Measurements from ENCODE around the gene FN1. TPM values are rescaled to one million over a fixed set of nuclear protein-coding genes. Genes with fewer than 3 reads are reported as not detected.

Gene FN1
- total RNA-seq, 1 experiment from 2014 or later: 11.1 TPM

GRCh38 chr2:215422676-215423075, 13.2 kb downstream of the FN1 start:
- Histone ChIP-seq H3K36me3 (ENCODE audit: control insufficient read depth in 1 of 2, insufficient read depth in 2 of 2, low read length in 2 of 2) (no peaks in the 10 kb centered on the region), H3K4me1 (ENCODE audit: control insufficient read depth in 1 of 2, insufficient read depth in 2 of 2, low read length in 2 of 2) (peaks cover 0 to 6% of the 10 kb centered on the region in 2 experiments; a peak in 2 of 4 replicates), H3K27ac (ENCODE audit: low read depth, low read length) (no peak overlapping the region), H3K79me2 (ENCODE audit: insufficient read depth, low read length) (no peaks in the 10 kb centered on the region), H4K20me1 (ENCODE audit: insufficient read depth) (no peaks in the 10 kb centered on the region), H2AFZ (ENCODE audit: low read depth, low read length, poor library complexity, severe bottlenecking) (no peak overlapping the region), H3K4me3 (replicated peaks in 1 of 2; ENCODE audit: low read depth in 1 of 2, low read length in 2 of 2) (no peak overlapping the region), H3K9me3 (ENCODE audit: control insufficient read depth in 1 of 2, insufficient read depth in 1 of 2, low read depth in 1 of 2, low read length in 2 of 2) (no peaks in the 10 kb centered on the region), H3K9ac (ENCODE audit: low read length) (no peak overlapping the region), H3K9me2 (ENCODE audit: insufficient read depth) (no peaks in the 10 kb centered on the region), H3K27me3 (ENCODE audit: insufficient read depth, low read length) (no peaks in the 10 kb centered on the region), H3K4me2 (ENCODE audit: low read length) (no peak overlapping the region)
- CTCF ChIA-PET: no interaction called here
- TF ChIP-seq ZFX (IDR thresholded peaks at IDR 0.05): no peak
- TF ChIP-seq CTCF (IDR thresholded peaks at IDR 0.05 in 2 of 3, conservative IDR thresholded peaks at IDR 0.05 in 1 of 3; ENCODE audit: borderline replicate concordance in 1 of 3, insufficient read depth in 1 of 3, low read depth in 2 of 3, low read length in 2 of 3): no peak
- TF ChIP-seq EGR1 (IDR thresholded peaks at IDR 0.05; ENCODE audit: low read depth): no peak
- TF ChIP-seq SRF (IDR thresholded peaks at IDR 0.05; ENCODE audit: low read depth): no peak
- no peak for TF ChIP-seq CBX3 (IDR thresholded peaks at IDR 0.05; ENCODE audit: low read depth)
- TF ChIP-seq CEBPB (IDR thresholded peaks at IDR 0.05; ENCODE audit: low read depth): no peak
- no peak for TF ChIP-seq ZNF274 (IDR thresholded peaks at IDR 0.05; ENCODE audit: low read depth, low read length)
- TF ChIP-seq SIN3A (IDR thresholded peaks at IDR 0.05; ENCODE audit: low read depth): no peak
- POLR2A ChIA-PET: no interaction called here
- no peak for DNase-seq (ENCODE audit: low read depth, low spot score)
- no peak for ATAC-seq
- no TSS peak for BruUV-seq (replicated peaks)
- intact Hi-C loops (cut with micrococcal nuclease): no loop called here
- RAD21 ChIA-PET (ENCODE audit: low non-redundant PET in 1 of 2, low total read pairs in 2 of 2, uncharacterized antibody in 2 of 2, unreplicated experiment in 2 of 2): no interaction called here

GRCh38 chr2:215421859-215422461, 13.9 kb downstream of the FN1 start:
- Histone ChIP-seq H3K27me3 (ENCODE audit: insufficient read depth, low read length) (no peaks in the 10 kb centered on the region), H2AFZ (ENCODE audit: low read depth, low read length, poor library complexity, severe bottlenecking) (no peak overlapping the region), H3K9me2 (ENCODE audit: insufficient read depth) (no peaks in the 10 kb centered on the region), H4K20me1 (ENCODE audit: insufficient read depth) (no peaks in the 10 kb centered on the region), H3K27ac (ENCODE audit: low read depth, low read length) (no peak overlapping the region), H3K4me1 (ENCODE audit: control insufficient read depth in 1 of 2, insufficient read depth in 2 of 2, low read length in 2 of 2) (peaks cover 0 to 6% of the 10 kb centered on the region in 2 experiments; a peak in 2 of 4 replicates), H3K36me3 (ENCODE audit: control insufficient read depth in 1 of 2, insufficient read depth in 2 of 2, low read length in 2 of 2) (no peaks in the 10 kb centered on the region), H3K9me3 (ENCODE audit: control insufficient read depth in 1 of 2, insufficient read depth in 1 of 2, low read depth in 1 of 2, low read length in 2 of 2) (no peaks in the 10 kb centered on the region), H3K79me2 (ENCODE audit: insufficient read depth, low read length) (no peaks in the 10 kb centered on the region), H3K4me3 (replicated peaks in 1 of 2; ENCODE audit: low read depth in 1 of 2, low read length in 2 of 2) (no peak overlapping the region), H3K9ac (ENCODE audit: low read length) (no peak overlapping the region), H3K4me2 (ENCODE audit: low read length) (no peak overlapping the region)
- no TSS peak for BruUV-seq (replicated peaks)
- CTCF ChIA-PET: no interaction called here
- ATAC-seq (no peak), DNase-seq (ENCODE audit: low read depth, low spot score) (no peak)
- RAD21 ChIA-PET (ENCODE audit: low non-redundant PET in 1 of 2, low total read pairs in 2 of 2, uncharacterized antibody in 2 of 2, unreplicated experiment in 2 of 2): no interaction called here
- POLR2A ChIA-PET: no interaction called here
- no peak for TF ChIP-seq JUND (IDR thresholded peaks at IDR 0.05)
- no peak for TF ChIP-seq SIN3A (IDR thresholded peaks at IDR 0.05; ENCODE audit: low read depth)
- no peak for TF ChIP-seq SP1 (IDR thresholded peaks at IDR 0.05; ENCODE audit: low read depth)
- no peak for TF ChIP-seq POLR2AphosphoS5 (IDR thresholded peaks at IDR 0.05; ENCODE audit: low read depth, low read length)
- no peak for TF ChIP-seq ZFX (IDR thresholded peaks at IDR 0.05)
- no peak for TF ChIP-seq RAD21 (IDR thresholded peaks at IDR 0.05; ENCODE audit: low read depth)
- TF ChIP-seq MAX (IDR thresholded peaks at IDR 0.05): no peak
- no peak for TF ChIP-seq ELF1 (IDR thresholded peaks at IDR 0.05; ENCODE audit: borderline replicate concordance, low read depth)
- no peak for TF ChIP-seq EZH2phosphoT487 (IDR thresholded peaks at IDR 0.05; ENCODE audit: borderline replicate concordance)
- no peak for TF ChIP-seq EZH2 (IDR thresholded peaks at IDR 0.05)
- intact Hi-C loops (cut with micrococcal nuclease): no loop called here
